ENCODE data around the gene HS6ST2.

GRCh38 chrX:132591719-132592275, 366.6 kb downstream of the HS6ST2 start:
- TF ChIP-seq CTCF (IDR thresholded peaks at IDR 0.05) (no peak), POLR2AphosphoS5 (IDR thresholded peaks at IDR 0.05; ENCODE audit: low read depth, low read length) (no peak)
